Esophagus squamous epithelium (tissue), 4 donors: ENCODE results near the gene ATRNL1.

ENCODE experiments used
- POLR2A ChIP-seq, 4 donors: fragments of 450-650 bp; IDR thresholded peaks; one replicate each; pipeline ENCODE4 v1.6.1; 2017; ENCODE audit warnings: antibody characterized with exemption in 4 of 4, mild to moderate bottlenecking in 4 of 4, moderate library complexity in 3 of 4
- TF ChIP-seq, protein P1 (sequence below), 6 experiments: fragments of 450-650 bp in 4 of 6; fragments of 200-600 bp in 2 of 6; sonication (generic) in 2 of 6; IDR thresholded peaks; one replicate each; pipeline ENCODE4 v1.5.1; 2016 to 2019; ENCODE audit warnings: antibody characterized with exemption in 6 of 6, mild to moderate bottlenecking in 4 of 6, moderate library complexity in 4 of 6

GRCh38 chr10:115050375-115051010 lies 42.7 kb upstream of the ATRNL1 start:
- TF ChIP-seq, protein P1, sequence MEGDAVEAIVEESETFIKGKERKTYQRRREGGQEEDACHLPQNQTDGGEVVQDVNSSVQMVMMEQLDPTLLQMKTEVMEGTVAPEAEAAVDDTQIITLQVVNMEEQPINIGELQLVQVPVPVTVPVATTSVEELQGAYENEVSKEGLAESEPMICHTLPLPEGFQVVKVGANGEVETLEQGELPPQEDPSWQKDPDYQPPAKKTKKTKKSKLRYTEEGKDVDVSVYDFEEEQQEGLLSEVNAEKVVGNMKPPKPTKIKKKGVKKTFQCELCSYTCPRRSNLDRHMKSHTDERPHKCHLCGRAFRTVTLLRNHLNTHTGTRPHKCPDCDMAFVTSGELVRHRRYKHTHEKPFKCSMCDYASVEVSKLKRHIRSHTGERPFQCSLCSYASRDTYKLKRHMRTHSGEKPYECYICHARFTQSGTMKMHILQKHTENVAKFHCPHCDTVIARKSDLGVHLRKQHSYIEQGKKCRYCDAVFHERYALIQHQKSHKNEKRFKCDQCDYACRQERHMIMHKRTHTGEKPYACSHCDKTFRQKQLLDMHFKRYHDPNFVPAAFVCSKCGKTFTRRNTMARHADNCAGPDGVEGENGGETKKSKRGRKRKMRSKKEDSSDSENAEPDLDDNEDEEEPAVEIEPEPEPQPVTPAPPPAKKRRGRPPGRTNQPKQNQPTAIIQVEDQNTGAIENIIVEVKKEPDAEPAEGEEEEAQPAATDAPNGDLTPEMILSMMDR (IDR thresholded peaks at IDR 0.05): no peak
- TF ChIP-seq POLR2A (IDR thresholded peaks at IDR 0.05): no peak
